Measurements from ENCODE around the gene JADE2. TPM values are rescaled to one million over a fixed set of nuclear protein-coding genes. Genes with fewer than 3 reads are reported as not detected.
A peak's percentile ranks its signal among the peaks of the same experiment; 100 is the strongest.
"Not testable (repeated sequence)": the region's sequence is repeated elsewhere in the genome, so short reads cannot be mapped to it uniquely, and the experiment has no call there.

Gene JADE2
- total RNA-seq, 1 donor from 2014 or later, result 76.8 TPM

- no peak for DNase-seq (ENCODE audit: low spot score)
- H3K9me3 Mint-ChIP-seq, result no peaks in the 10 kb centered on the region
- H3K27ac Mint-ChIP-seq, result no peak overlapping the region
- H3K4me3 Mint-ChIP-seq (ENCODE audit: low read depth), result no peak overlapping the region
- peaks cover 11% of the 10 kb centered on the region for H3K36me3 Mint-ChIP-seq (ENCODE audit: low read depth)
- intact Hi-C loops (cut with micrococcal nuclease), result loop anchor here (5.0 kb wide), 2 partner anchors 212 to 407 kb away; partner anchors contain the start of genes SKP1 and UBE2B
- peaks cover 7% of the 10 kb centered on the region for H3K4me1 Mint-ChIP-seq (ENCODE audit: low read depth)
- no peaks in the 10 kb centered on the region for H3K27me3 Mint-ChIP-seq (ENCODE audit: low read depth)
Measured at GRCh38 chr5:134584662-134585061, 59.2 kb downstream of the JADE2 start.

GRCh38 chr5:134585966-134586365, 60.5 kb downstream of the JADE2 start:
- Mint-ChIP-seq H3K27me3 (ENCODE audit: low read depth) (no peaks in the 10 kb centered on the region), H3K36me3 (ENCODE audit: low read depth) (peaks cover under 1% of the 10 kb centered on the region), H3K4me1 (ENCODE audit: low read depth) (peaks cover 7% of the 10 kb centered on the region), H3K4me3 (ENCODE audit: low read depth) (no peak overlapping the region), H3K9me3 (no peaks in the 10 kb centered on the region), H3K27ac (no peak overlapping the region)
- intact Hi-C loops (cut with micrococcal nuclease), result loop anchor here (2.0 to 5.0 kb wide), 3 partner anchors 173 to 409 kb away; partner anchors contain the start of genes SKP1 and UBE2B
- DNase-seq (ENCODE audit: low spot score), result no peak

- intact Hi-C loops (cut with micrococcal nuclease), result loop anchor here (1.0 to 5.0 kb wide), 4 partner anchors 174 to 410 kb away; partner anchors contain the start of genes SKP1 and UBE2B
Measured at GRCh38 chr5:134586866-134587524, 61.5 kb downstream of the JADE2 start.

GRCh38 chr5:134590992-134591659, 65.7 kb downstream of the JADE2 start:
- DNase-seq (ENCODE audit: low spot score), result no peak
- no peak overlapping the region for H3K4me3 Mint-ChIP-seq (ENCODE audit: low read depth)
- intact Hi-C loops (cut with micrococcal nuclease), result no loop called here
- no peak overlapping the region for H3K27ac Mint-ChIP-seq
- no peaks in the 10 kb centered on the region for H3K27me3 Mint-ChIP-seq (ENCODE audit: low read depth)
- H3K36me3 Mint-ChIP-seq (ENCODE audit: low read depth), result no peaks in the 10 kb centered on the region
- H3K9me3 Mint-ChIP-seq, result no peaks in the 10 kb centered on the region
- peaks cover 35% of the 10 kb centered on the region for H3K4me1 Mint-ChIP-seq (ENCODE audit: low read depth)

More at GRCh38 chr5:134586866-134587524, 61.5 kb downstream of the JADE2 start:
- DNase-seq (ENCODE audit: low spot score), result peak; percentile 74
- Mint-ChIP-seq H3K9me3 (no peaks in the 10 kb centered on the region), H3K4me1 (ENCODE audit: low read depth) (peaks cover 15% of the 10 kb centered on the region), H3K4me3 (ENCODE audit: low read depth) (no peak overlapping the region), H3K36me3 (ENCODE audit: low read depth) (no peaks in the 10 kb centered on the region), H3K27ac (peak overlapping the region; percentile 25), H3K27me3 (ENCODE audit: low read depth) (no peaks in the 10 kb centered on the region)

- no peaks in the 10 kb centered on the region for H3K27me3 Mint-ChIP-seq (ENCODE audit: low read depth)
- peaks cover 28% of the 10 kb centered on the region for H3K4me1 Mint-ChIP-seq (ENCODE audit: low read depth)
- H3K36me3 Mint-ChIP-seq (ENCODE audit: low read depth), result no peaks in the 10 kb centered on the region
- no peaks in the 10 kb centered on the region for H3K9me3 Mint-ChIP-seq
- intact Hi-C loops (cut with micrococcal nuclease), result no loop called here
- no peak overlapping the region for H3K27ac Mint-ChIP-seq
- no peak for DNase-seq (ENCODE audit: low spot score)
- H3K4me3 Mint-ChIP-seq (ENCODE audit: low read depth), result no peak overlapping the region
Measured at GRCh38 chr5:134592141-134592746, 66.8 kb downstream of the JADE2 start.

- no peak for DNase-seq (ENCODE audit: low spot score)
- no peaks in the 10 kb centered on the region for H3K36me3 Mint-ChIP-seq (ENCODE audit: low read depth)
- H3K9me3 Mint-ChIP-seq, result no peaks in the 10 kb centered on the region
- intact Hi-C loops (cut with micrococcal nuclease), result no loop called here
- H3K4me3 Mint-ChIP-seq (ENCODE audit: low read depth), result no peak overlapping the region
- H3K27ac Mint-ChIP-seq, result no peak overlapping the region
- peaks cover 28% of the 10 kb centered on the region for H3K4me1 Mint-ChIP-seq (ENCODE audit: low read depth)
- no peaks in the 10 kb centered on the region for H3K27me3 Mint-ChIP-seq (ENCODE audit: low read depth)
Measured at GRCh38 chr5:134594336-134594735, 68.9 kb downstream of the JADE2 start.

GRCh38 chr5:134594797-134595457, 69.5 kb downstream of the JADE2 start:
- H3K36me3 Mint-ChIP-seq (ENCODE audit: low read depth), result no peaks in the 10 kb centered on the region
- no peak for DNase-seq (ENCODE audit: low spot score)
- peak overlapping the region; percentile 7 for H3K27ac Mint-ChIP-seq
- H3K27me3 Mint-ChIP-seq (ENCODE audit: low read depth), result no peaks in the 10 kb centered on the region
- intact Hi-C loops (cut with micrococcal nuclease), result no loop called here
- H3K9me3 Mint-ChIP-seq, result no peaks in the 10 kb centered on the region
- H3K4me3 Mint-ChIP-seq (ENCODE audit: low read depth), result no peak overlapping the region
- peaks cover 28% of the 10 kb centered on the region for H3K4me1 Mint-ChIP-seq (ENCODE audit: low read depth)

GRCh38 chr5:134595458-134595838, 70.0 kb downstream of the JADE2 start:
- H3K9me3 Mint-ChIP-seq, result no peaks in the 10 kb centered on the region
- peaks cover 29% of the 10 kb centered on the region for H3K4me1 Mint-ChIP-seq (ENCODE audit: low read depth)
- H3K4me3 Mint-ChIP-seq (ENCODE audit: low read depth), result no peak overlapping the region
- no peak overlapping the region for H3K27ac Mint-ChIP-seq
- H3K36me3 Mint-ChIP-seq (ENCODE audit: low read depth), result peaks cover 2% of the 10 kb centered on the region
- intact Hi-C loops (cut with micrococcal nuclease), result no loop called here
- DNase-seq (ENCODE audit: low spot score), result no peak
- no peaks in the 10 kb centered on the region for H3K27me3 Mint-ChIP-seq (ENCODE audit: low read depth)

- H3K4me3 Mint-ChIP-seq (ENCODE audit: low read depth); DNase-seq (ENCODE audit: low spot score); H3K27ac Mint-ChIP-seq; H3K27me3 Mint-ChIP-seq (ENCODE audit: low read depth); intact Hi-C loops (cut with micrococcal nuclease); H3K9me3 Mint-ChIP-seq: not testable (repeated sequence)
- Mint-ChIP-seq H3K36me3 (ENCODE audit: low read depth) (peaks cover 29% of the 10 kb centered on the region), H3K4me1 (ENCODE audit: low read depth) (peaks cover 30% of the 10 kb centered on the region)
Measured at GRCh38 chr5:134599820-134600219, 74.3 kb downstream of the JADE2 start.

GRCh38 chr5:134600600-134600999, 75.1 kb downstream of the JADE2 start:
- H3K4me3 Mint-ChIP-seq (ENCODE audit: low read depth), result no peak overlapping the region
- peaks cover 32% of the 10 kb centered on the region for H3K4me1 Mint-ChIP-seq (ENCODE audit: low read depth)
- H3K27me3 Mint-ChIP-seq (ENCODE audit: low read depth), result no peaks in the 10 kb centered on the region
- intact Hi-C loops (cut with micrococcal nuclease), result no loop called here
- H3K9me3 Mint-ChIP-seq, result no peaks in the 10 kb centered on the region
- peak overlapping the region; percentile 63 for H3K27ac Mint-ChIP-seq
- DNase-seq (ENCODE audit: low spot score), result no peak
- peaks cover 33% of the 10 kb centered on the region for H3K36me3 Mint-ChIP-seq (ENCODE audit: low read depth)

- intact Hi-C loops (cut with micrococcal nuclease), result loop anchor here (1.0 kb wide), 1 partner anchor 45 kb away; the partner anchor contains the start of gene SEC24A
- no peak overlapping the region for H3K4me3 Mint-ChIP-seq (ENCODE audit: low read depth)
- H3K36me3 Mint-ChIP-seq (ENCODE audit: low read depth), result peaks cover 55% of the 10 kb centered on the region
- peaks cover 40% of the 10 kb centered on the region for H3K4me1 Mint-ChIP-seq (ENCODE audit: low read depth)
- no peaks in the 10 kb centered on the region for H3K9me3 Mint-ChIP-seq
- H3K27me3 Mint-ChIP-seq (ENCODE audit: low read depth), result no peaks in the 10 kb centered on the region
- DNase-seq (ENCODE audit: low spot score), result no peak
- peak overlapping the region; percentile 52 for H3K27ac Mint-ChIP-seq
Measured at GRCh38 chr5:134603059-134603458, 77.6 kb downstream of the JADE2 start.

- intact Hi-C loops (cut with micrococcal nuclease), result no loop called here
- Mint-ChIP-seq H3K27ac (peak overlapping the region; percentile 24), H3K4me3 (ENCODE audit: low read depth) (no peak overlapping the region), H3K4me1 (ENCODE audit: low read depth) (peaks cover 56% of the 10 kb centered on the region), H3K9me3 (no peaks in the 10 kb centered on the region), H3K27me3 (ENCODE audit: low read depth) (no peaks in the 10 kb centered on the region), H3K36me3 (ENCODE audit: low read depth) (peaks cover 72% of the 10 kb centered on the region)
- DNase-seq (ENCODE audit: low spot score), result no peak
Measured at GRCh38 chr5:134604908-134605307, 79.4 kb downstream of the JADE2 start.

Data from activated T-helper 2 cell treated with anti-CD3 and anti-CD28 coated beads, Interferon-gamma antibody, Interleukin-2, Interleukin-4, amounts not matched to agents 10 μg/mL and 5 μg/mL and 100 μg/mL, durations not matched to agents 14 hours and 24 hours and 36 hours (primary cell).